B cell (primary cell): ENCODE measurements around the gene PYDC1.

Source experiments
- EZH2 ChIP-seq: IDR thresholded peaks from 2 replicates; pipeline ENCODE4 v1.6.1; 2012; ENCODE audit warnings: borderline replicate concordance, low read depth, mild to moderate bottlenecking, moderate library complexity, low read length; ENCODE audit not compliant: insufficient read depth, poor library complexity, severe bottlenecking
- TF ChIP-seq, protein P1 (sequence below): fragments of 200-600 bp; IDR thresholded peaks from one replicate; pipeline ENCODE4 v1.8.0; 2022; ENCODE audit warnings: antibody characterized with exemption, mild to moderate bottlenecking

DNA sequence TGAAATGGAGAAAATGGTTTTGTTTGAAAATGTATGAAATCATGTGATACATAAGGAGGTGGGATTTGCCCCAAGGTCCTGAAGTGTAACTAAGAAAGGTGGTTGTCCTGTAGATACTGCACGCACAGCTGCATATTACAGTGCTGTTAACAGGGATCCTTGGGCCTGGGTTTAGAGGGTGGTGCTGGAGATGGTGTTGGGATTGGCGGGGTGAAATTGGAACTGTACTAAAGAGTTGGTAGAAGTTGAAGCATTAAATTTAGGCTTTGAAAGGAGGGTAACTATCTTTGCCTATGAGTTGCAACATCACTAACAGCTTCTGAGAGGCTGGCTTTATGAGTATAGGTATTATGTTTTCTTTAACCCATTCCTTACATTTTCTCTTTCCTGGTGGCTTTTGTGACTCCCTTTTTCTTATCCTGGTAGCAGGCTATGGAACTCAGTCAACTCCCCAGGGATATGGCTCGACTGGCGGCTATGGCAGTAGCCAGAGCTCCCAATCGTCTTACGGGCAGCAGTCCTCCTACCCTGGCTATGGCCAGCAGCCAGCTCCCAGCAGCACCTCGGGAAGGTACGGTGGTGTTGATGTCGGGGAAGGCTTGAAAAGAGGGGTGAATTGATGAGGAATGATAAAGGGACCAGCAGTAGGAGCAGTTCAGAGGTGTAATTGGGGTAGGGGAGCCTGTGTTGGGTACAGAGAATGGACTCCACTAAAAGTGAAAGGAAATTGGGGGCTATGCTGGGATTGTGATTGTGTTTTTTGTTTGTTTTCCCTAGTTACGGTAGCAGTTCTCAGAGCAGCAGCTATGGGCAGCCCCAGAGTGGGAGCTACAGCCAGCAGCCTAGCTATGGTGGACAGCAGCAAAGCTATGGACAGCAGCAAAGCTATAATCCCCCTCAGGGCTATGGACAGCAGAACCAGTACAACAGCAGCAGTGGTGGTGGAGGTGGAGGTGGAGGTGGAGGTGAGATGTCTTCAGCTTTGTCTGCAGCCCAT is 33.2 kb downstream of the PYDC1 start:
- TF ChIP-seq, protein P1, sequence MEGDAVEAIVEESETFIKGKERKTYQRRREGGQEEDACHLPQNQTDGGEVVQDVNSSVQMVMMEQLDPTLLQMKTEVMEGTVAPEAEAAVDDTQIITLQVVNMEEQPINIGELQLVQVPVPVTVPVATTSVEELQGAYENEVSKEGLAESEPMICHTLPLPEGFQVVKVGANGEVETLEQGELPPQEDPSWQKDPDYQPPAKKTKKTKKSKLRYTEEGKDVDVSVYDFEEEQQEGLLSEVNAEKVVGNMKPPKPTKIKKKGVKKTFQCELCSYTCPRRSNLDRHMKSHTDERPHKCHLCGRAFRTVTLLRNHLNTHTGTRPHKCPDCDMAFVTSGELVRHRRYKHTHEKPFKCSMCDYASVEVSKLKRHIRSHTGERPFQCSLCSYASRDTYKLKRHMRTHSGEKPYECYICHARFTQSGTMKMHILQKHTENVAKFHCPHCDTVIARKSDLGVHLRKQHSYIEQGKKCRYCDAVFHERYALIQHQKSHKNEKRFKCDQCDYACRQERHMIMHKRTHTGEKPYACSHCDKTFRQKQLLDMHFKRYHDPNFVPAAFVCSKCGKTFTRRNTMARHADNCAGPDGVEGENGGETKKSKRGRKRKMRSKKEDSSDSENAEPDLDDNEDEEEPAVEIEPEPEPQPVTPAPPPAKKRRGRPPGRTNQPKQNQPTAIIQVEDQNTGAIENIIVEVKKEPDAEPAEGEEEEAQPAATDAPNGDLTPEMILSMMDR: no peak
- TF ChIP-seq EZH2: no peak
